Measurements from ENCODE around the gene RMP24.
"Not testable (repeated sequence)": the region's sequence is repeated elsewhere in the genome, so short reads cannot be mapped to it uniquely, and the experiment has no call there.

The RMP24 gene

GRCh38 chr18:35941299-35941698 is 31.2 kb upstream of the RMP24 start:
- H3K36me3 ChIP-seq (ENCODE audit: control insufficient read depth, low read depth, low read length) = peaks cover 7% of the 10 kb centered on the region
- no peak overlapping the region for H3K9ac ChIP-seq (ENCODE audit: low read length)
- H3K9me3 ChIP-seq (ENCODE audit: control insufficient read depth, low read depth, low read length) = no peaks in the 10 kb centered on the region
- no peaks in the 10 kb centered on the region for H3K27me3 ChIP-seq (ENCODE audit: control insufficient read depth, insufficient read depth, low read length)
- no peak overlapping the region for H3K4me3 ChIP-seq (ENCODE audit: low read length)
- H3K27ac ChIP-seq (ENCODE audit: low read length) = no peak overlapping the region
- H3K4me1 ChIP-seq (ENCODE audit: control insufficient read depth, low read depth, low read length) = peaks cover 11% of the 10 kb centered on the region

GRCh38 chr18:35942133-35942532 is 30.3 kb upstream of the RMP24 start:
- H3K4me3 ChIP-seq (ENCODE audit: low read length) = no peak overlapping the region
- peaks cover 7% of the 10 kb centered on the region for H3K36me3 ChIP-seq (ENCODE audit: control insufficient read depth, low read depth, low read length)
- H3K9ac ChIP-seq (ENCODE audit: low read length) = no peak overlapping the region
- H3K27me3 ChIP-seq (ENCODE audit: control insufficient read depth, insufficient read depth, low read length) = no peaks in the 10 kb centered on the region
- no peak overlapping the region for H3K27ac ChIP-seq (ENCODE audit: low read length)
- peaks cover 11% of the 10 kb centered on the region for H3K4me1 ChIP-seq (ENCODE audit: control insufficient read depth, low read depth, low read length)
- no peaks in the 10 kb centered on the region for H3K9me3 ChIP-seq (ENCODE audit: control insufficient read depth, low read depth, low read length)

- Histone ChIP-seq H3K27me3 (ENCODE audit: control insufficient read depth, insufficient read depth, low read length) (no peaks in the 10 kb centered on the region), H3K36me3 (ENCODE audit: control insufficient read depth, low read depth, low read length) (peaks cover 7% of the 10 kb centered on the region), H3K4me1 (ENCODE audit: control insufficient read depth, low read depth, low read length) (peaks cover 11% of the 10 kb centered on the region), H3K4me3 (ENCODE audit: low read length) (no peak overlapping the region), H3K9me3 (ENCODE audit: control insufficient read depth, low read depth, low read length) (no peaks in the 10 kb centered on the region), H3K27ac (ENCODE audit: low read length) (no peak overlapping the region), H3K9ac (ENCODE audit: low read length) (no peak overlapping the region)
These were observed 29.8 kb upstream of the RMP24 start for GRCh38 chr18:35942661-35943060.

GRCh38 chr18:35948080-35948479 is 24.4 kb upstream of the RMP24 start:
- Histone ChIP-seq H3K9ac (ENCODE audit: low read length) (no peak overlapping the region), H3K36me3 (ENCODE audit: control insufficient read depth, low read depth, low read length) (peaks cover 7% of the 10 kb centered on the region), H3K9me3 (ENCODE audit: control insufficient read depth, low read depth, low read length) (no peaks in the 10 kb centered on the region), H3K27ac (ENCODE audit: low read length) (no peak overlapping the region), H3K4me3 (ENCODE audit: low read length) (no peak overlapping the region), H3K27me3 (ENCODE audit: control insufficient read depth, insufficient read depth, low read length) (peaks cover 11% of the 10 kb centered on the region), H3K4me1 (ENCODE audit: control insufficient read depth, low read depth, low read length) (peaks cover 11% of the 10 kb centered on the region)

- H3K27me3 ChIP-seq (ENCODE audit: control insufficient read depth, insufficient read depth, low read length) = peaks cover 11% of the 10 kb centered on the region
- H3K4me3 ChIP-seq (ENCODE audit: low read length) = peak overlapping the region; percentile 86
- peaks cover 7% of the 10 kb centered on the region for H3K36me3 ChIP-seq (ENCODE audit: control insufficient read depth, low read depth, low read length)
- no peak overlapping the region for H3K27ac ChIP-seq (ENCODE audit: low read length)
- H3K4me1 ChIP-seq (ENCODE audit: control insufficient read depth, low read depth, low read length) = peaks cover 11% of the 10 kb centered on the region
- H3K9ac ChIP-seq (ENCODE audit: low read length) = no peak overlapping the region
- no peaks in the 10 kb centered on the region for H3K9me3 ChIP-seq (ENCODE audit: control insufficient read depth, low read depth, low read length)
These were observed 23.4 kb upstream of the RMP24 start for GRCh38 chr18:35949090-35949489.

GRCh38 chr18:35949903-35950627 is 22.4 kb upstream of the RMP24 start:
- Histone ChIP-seq H3K9ac (ENCODE audit: low read length) (peak overlapping the region; percentile 75), H3K4me1 (ENCODE audit: control insufficient read depth, low read depth, low read length) (peaks cover 11% of the 10 kb centered on the region), H3K36me3 (ENCODE audit: control insufficient read depth, low read depth, low read length) (no peaks in the 10 kb centered on the region), H3K4me3 (ENCODE audit: low read length) (peak overlapping the region; percentile 86), H3K27ac (ENCODE audit: low read length) (no peak overlapping the region), H3K27me3 (ENCODE audit: control insufficient read depth, insufficient read depth, low read length) (peaks cover 11% of the 10 kb centered on the region), H3K9me3 (ENCODE audit: control insufficient read depth, low read depth, low read length) (no peaks in the 10 kb centered on the region)

GRCh38 chr18:35950628-35950982 is 21.9 kb upstream of the RMP24 start:
- Histone ChIP-seq H3K9me3 (ENCODE audit: control insufficient read depth, low read depth, low read length) (no peaks in the 10 kb centered on the region), H3K4me1 (ENCODE audit: control insufficient read depth, low read depth, low read length) (peaks cover 11% of the 10 kb centered on the region), H3K27me3 (ENCODE audit: control insufficient read depth, insufficient read depth, low read length) (peaks cover 11% of the 10 kb centered on the region), H3K4me3 (ENCODE audit: low read length) (peak overlapping the region; percentile 86), H3K27ac (ENCODE audit: low read length) (no peak overlapping the region), H3K9ac (ENCODE audit: low read length) (peak overlapping the region; percentile 75), H3K36me3 (ENCODE audit: control insufficient read depth, low read depth, low read length) (no peaks in the 10 kb centered on the region)

GRCh38 chr18:35953688-35954087 is 18.8 kb upstream of the RMP24 start:
- Histone ChIP-seq H3K9me3 (ENCODE audit: control insufficient read depth, low read depth, low read length) (no peaks in the 10 kb centered on the region), H3K9ac (ENCODE audit: low read length) (no peak overlapping the region)

GRCh38 chr18:35956226-35956625 is 16.3 kb upstream of the RMP24 start:
- Histone ChIP-seq H3K27ac (ENCODE audit: low read length) (no peak overlapping the region), H3K27me3 (ENCODE audit: control insufficient read depth, insufficient read depth, low read length) (no peaks in the 10 kb centered on the region), H3K9me3 (ENCODE audit: control insufficient read depth, low read depth, low read length) (no peaks in the 10 kb centered on the region), H3K4me3 (ENCODE audit: low read length) (no peak overlapping the region), H3K9ac (ENCODE audit: low read length) (no peak overlapping the region), H3K4me1 (ENCODE audit: control insufficient read depth, low read depth, low read length) (no peaks in the 10 kb centered on the region), H3K36me3 (ENCODE audit: control insufficient read depth, low read depth, low read length) (no peaks in the 10 kb centered on the region)

More at GRCh38 chr18:35953688-35954087, 18.8 kb upstream of the RMP24 start:
- H3K27ac ChIP-seq (ENCODE audit: low read length) = no peak overlapping the region
- H3K4me1 ChIP-seq (ENCODE audit: control insufficient read depth, low read depth, low read length) = peaks cover 11% of the 10 kb centered on the region
- H3K27me3 ChIP-seq (ENCODE audit: control insufficient read depth, insufficient read depth, low read length) = peaks cover 11% of the 10 kb centered on the region
- H3K36me3 ChIP-seq (ENCODE audit: control insufficient read depth, low read depth, low read length) = no peaks in the 10 kb centered on the region
- no peak overlapping the region for H3K4me3 ChIP-seq (ENCODE audit: low read length)

- Histone ChIP-seq H3K9me3 (ENCODE audit: control insufficient read depth, low read depth, low read length) (no peaks in the 10 kb centered on the region), H3K4me3 (ENCODE audit: low read length) (no peak overlapping the region), H3K4me1 (ENCODE audit: control insufficient read depth, low read depth, low read length) (no peaks in the 10 kb centered on the region), H3K36me3 (ENCODE audit: control insufficient read depth, low read depth, low read length) (no peaks in the 10 kb centered on the region), H3K27me3 (ENCODE audit: control insufficient read depth, insufficient read depth, low read length) (no peaks in the 10 kb centered on the region), H3K9ac (ENCODE audit: low read length) (no peak overlapping the region), H3K27ac (ENCODE audit: low read length) (no peak overlapping the region)
These were observed 10.2 kb upstream of the RMP24 start for GRCh38 chr18:35962320-35962719.

GRCh38 chr18:35964319-35964718 is 8.2 kb upstream of the RMP24 start:
- Histone ChIP-seq H3K4me1 (ENCODE audit: control insufficient read depth, low read depth, low read length) (no peaks in the 10 kb centered on the region), H3K27ac (ENCODE audit: low read length) (no peak overlapping the region), H3K9ac (ENCODE audit: low read length) (no peak overlapping the region), H3K27me3 (ENCODE audit: control insufficient read depth, insufficient read depth, low read length) (no peaks in the 10 kb centered on the region), H3K36me3 (ENCODE audit: control insufficient read depth, low read depth, low read length) (no peaks in the 10 kb centered on the region), H3K9me3 (ENCODE audit: control insufficient read depth, low read depth, low read length) (no peaks in the 10 kb centered on the region), H3K4me3 (ENCODE audit: low read length) (no peak overlapping the region)

- H3K27me3 ChIP-seq (ENCODE audit: control insufficient read depth, insufficient read depth, low read length); H3K9me3 ChIP-seq (ENCODE audit: control insufficient read depth, low read depth, low read length); H3K9ac ChIP-seq (ENCODE audit: low read length); H3K4me1 ChIP-seq (ENCODE audit: control insufficient read depth, low read depth, low read length); H3K4me3 ChIP-seq (ENCODE audit: low read length); H3K27ac ChIP-seq (ENCODE audit: low read length); H3K36me3 ChIP-seq (ENCODE audit: control insufficient read depth, low read depth, low read length): not testable (repeated sequence)
These were observed 4.6 kb upstream of the RMP24 start for GRCh38 chr18:35967866-35968265.

Measured in iPS-18a (cell line).